RWPE1 (cell line): Measurements from ENCODE around the gene RPS6KC1.
"Not testable (repeated sequence)": the region's sequence is repeated elsewhere in the genome, so short reads cannot be mapped to it uniquely, and the experiment has no call there.

ENCODE experiments used
- CTCF ChIA-PET: fragments of 350-600 bp; sonication (Branson Sonifier 250); formaldehyde crosslinking; extraction: SDS; loops from one replicate; lab custom pipeline; 2021; lab: Yijun Ruan, JAX
- POLR2A ChIA-PET: fragments of 400-600 bp; formaldehyde crosslinking; extraction: SDS; loops from one replicate; lab custom pipeline; 2020; ENCODE audit warnings: antibody characterized with exemption; ENCODE audit not compliant: low non-redundant PET; lab: Yijun Ruan, JAX
- DNase-seq: peaks from one replicate; pipeline ENCODE4 v3.0.0; 2012; ENCODE audit warnings: low spot score
- H3K27ac ChIP-seq: fragments of 450-650 bp; 2 replicates; pipeline ENCODE4 v1.5.1; 2017
- TF ChIP-seq, protein P1 (sequence below): fragments of 450-650 bp; conservative IDR thresholded peaks from 2 replicates; pipeline ENCODE4 v1.5.1; 2017; ENCODE audit warnings: low read depth, mild to moderate bottlenecking

The RPS6KC1 gene

DNA sequence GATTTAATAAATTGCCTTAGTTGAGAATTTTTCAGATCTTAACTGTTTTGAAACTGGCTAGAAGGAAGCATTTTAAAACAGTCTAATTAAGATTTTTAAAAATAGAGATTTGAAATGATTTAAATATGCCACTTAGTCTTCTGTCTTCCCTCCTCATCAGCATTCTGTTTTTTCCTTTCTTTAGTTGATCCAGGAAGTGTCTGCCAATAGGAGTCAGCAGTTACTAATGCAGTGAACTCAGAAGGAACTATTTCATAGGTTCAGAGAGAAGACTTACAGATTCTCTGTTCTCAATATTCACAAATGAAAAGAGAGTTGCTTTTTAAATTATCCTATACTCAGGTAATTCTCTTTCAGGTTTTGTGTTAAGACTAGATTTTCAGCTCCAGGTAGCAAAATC, 84.5 kb downstream of the RPS6KC1 start:
- CTCF ChIA-PET, result interaction anchor here (0.5 kb wide), 1 partner anchor 187 kb away, joined by 3 read pairs; no protein-coding TSS in a partner anchor

DNA sequence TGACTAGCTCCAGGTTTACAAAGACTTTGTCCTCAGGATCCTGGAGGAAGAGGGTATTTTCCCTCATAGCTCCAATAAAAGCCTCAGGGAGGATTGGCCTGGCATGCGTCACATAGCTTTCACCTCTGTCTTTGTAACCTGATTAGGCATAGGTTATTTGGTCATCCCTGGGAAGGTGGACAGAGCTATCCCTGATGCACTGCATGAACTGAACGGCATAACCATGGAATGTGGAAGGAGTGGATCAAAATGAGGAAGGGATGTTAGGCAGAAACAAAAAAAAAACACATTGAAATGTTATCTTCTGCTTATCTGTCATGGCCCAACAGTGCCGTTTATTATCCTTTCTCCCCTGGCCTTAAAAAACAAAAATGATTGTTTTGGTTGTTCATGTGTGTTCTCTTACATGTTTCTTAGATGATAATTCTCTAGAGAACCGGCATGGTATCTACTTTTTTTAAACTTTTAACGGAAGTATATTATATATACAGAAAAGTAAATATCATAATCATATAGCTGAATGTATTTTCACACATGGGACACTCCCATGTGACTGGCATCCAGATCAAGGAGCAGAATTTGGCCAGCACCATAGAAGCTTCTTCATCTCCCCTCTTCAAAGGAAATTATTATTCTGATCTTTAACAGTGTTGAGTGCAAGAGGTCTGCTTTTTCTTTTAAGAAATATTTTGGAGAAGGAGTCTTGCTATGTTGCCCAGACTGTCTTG, 85.3 kb downstream of the RPS6KC1 start:
- POLR2A ChIA-PET, result no interaction called here
- CTCF ChIA-PET, result interaction anchor here (0.5 kb wide), 1 partner anchor 187 kb away, joined by 3 read pairs; no protein-coding TSS in a partner anchor
- H3K27ac ChIP-seq, result no peak overlapping the region
- TF ChIP-seq, protein P1, sequence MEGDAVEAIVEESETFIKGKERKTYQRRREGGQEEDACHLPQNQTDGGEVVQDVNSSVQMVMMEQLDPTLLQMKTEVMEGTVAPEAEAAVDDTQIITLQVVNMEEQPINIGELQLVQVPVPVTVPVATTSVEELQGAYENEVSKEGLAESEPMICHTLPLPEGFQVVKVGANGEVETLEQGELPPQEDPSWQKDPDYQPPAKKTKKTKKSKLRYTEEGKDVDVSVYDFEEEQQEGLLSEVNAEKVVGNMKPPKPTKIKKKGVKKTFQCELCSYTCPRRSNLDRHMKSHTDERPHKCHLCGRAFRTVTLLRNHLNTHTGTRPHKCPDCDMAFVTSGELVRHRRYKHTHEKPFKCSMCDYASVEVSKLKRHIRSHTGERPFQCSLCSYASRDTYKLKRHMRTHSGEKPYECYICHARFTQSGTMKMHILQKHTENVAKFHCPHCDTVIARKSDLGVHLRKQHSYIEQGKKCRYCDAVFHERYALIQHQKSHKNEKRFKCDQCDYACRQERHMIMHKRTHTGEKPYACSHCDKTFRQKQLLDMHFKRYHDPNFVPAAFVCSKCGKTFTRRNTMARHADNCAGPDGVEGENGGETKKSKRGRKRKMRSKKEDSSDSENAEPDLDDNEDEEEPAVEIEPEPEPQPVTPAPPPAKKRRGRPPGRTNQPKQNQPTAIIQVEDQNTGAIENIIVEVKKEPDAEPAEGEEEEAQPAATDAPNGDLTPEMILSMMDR, result no peak
- DNase-seq, result no peak

More for the DNA sequence above, 84.5 kb downstream of the RPS6KC1 start:
- DNase-seq, result no peak
- POLR2A ChIA-PET, result no interaction called here
- TF ChIP-seq, protein P1, result no peak
- H3K27ac ChIP-seq, result no peak overlapping the region

DNA sequence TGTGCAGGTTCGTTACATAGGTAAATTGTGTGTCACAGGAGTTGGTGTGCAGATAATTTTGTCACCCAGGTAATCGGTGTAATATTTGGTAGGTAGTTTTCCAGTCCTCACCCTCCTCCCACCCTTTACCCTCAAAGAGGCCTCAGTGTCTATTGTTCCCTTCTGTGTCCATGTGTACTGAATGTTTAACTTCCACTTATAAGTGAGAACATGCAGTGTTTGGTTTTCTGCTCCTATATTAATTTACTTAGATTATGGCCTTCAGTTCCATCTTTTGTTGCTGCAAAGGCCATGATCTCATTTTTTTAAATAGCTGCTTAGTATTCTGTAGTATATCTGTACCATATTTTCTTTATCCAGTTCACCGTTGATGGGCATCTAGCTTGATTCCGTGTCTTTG, 87.3 kb downstream of the RPS6KC1 start:
- TF ChIP-seq, protein P1, result no peak
- H3K27ac ChIP-seq, result no peak overlapping the region
- POLR2A ChIA-PET, result no interaction called here
- DNase-seq, result no peak
- CTCF ChIA-PET, result no interaction called here

DNA sequence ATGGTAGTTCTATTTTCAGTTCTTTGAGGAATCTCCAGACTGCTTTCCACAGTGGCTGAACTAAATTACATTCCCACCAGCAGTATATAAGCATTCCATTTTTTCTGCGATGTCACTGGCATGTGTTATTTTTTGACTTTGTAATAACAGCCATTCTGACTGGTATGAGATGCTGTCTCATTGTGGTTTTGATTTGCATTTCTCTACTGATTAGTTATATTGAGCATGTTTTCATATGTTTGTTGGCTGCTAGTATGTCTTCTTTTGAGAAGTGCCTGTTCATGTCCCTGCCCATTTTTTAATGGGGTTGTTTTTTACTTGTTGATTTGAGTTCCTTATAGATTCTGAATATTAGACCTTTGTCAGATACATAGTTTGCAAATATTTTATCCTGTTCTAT, 87.9 kb downstream of the RPS6KC1 start:
- CTCF ChIA-PET, result no interaction called here
- no peak overlapping the region for H3K27ac ChIP-seq
- POLR2A ChIA-PET, result no interaction called here
- DNase-seq, result no peak
- TF ChIP-seq, protein P1, result no peak

DNA sequence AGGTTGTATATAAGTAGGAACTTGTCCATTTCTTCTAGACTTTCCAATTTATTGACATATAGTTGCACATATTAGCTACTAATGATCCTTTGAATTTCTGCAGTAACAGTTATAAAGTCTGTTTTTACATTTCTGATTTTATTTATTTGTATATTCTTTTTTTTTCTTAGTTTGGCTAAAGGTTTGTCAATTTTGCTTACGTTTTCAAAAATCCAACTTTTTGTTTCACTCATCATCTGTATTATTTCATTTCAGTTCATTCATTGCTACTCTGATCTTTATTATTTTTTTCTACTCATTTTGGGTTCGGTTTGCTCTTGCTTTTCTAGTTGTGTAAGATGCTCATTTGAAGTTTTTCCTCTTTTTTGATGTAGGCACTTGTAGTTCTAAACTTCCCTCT, 97.9 kb downstream of the RPS6KC1 start:
- no peak overlapping the region for H3K27ac ChIP-seq
- TF ChIP-seq, protein P1, result no peak
- ChIA-PET CTCF (no interaction called here), POLR2A (no interaction called here)
- DNase-seq, result no peak

DNA sequence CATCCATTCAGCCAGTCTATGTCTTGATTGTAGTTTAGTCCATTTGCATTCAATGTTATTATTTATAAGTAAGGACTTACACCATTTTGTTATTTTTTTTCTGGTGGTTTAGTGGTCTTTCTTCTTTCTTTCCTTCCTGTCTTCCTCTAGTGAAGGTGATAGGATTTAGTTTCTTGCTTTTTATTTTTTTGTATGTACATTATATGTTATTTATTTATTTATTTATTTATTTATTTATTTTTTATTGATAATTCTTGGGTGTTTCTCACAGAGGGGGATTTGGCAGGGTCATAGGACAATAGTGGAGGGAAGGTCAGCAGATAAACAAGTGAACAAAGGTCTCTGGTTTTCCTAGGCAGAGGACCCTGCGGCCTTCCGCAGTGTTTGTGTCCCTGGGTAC, 99.0 kb downstream of the RPS6KC1 start:
- DNase-seq, POLR2A ChIA-PET, H3K27ac ChIP-seq, CTCF ChIA-PET: not testable (repeated sequence)

DNA sequence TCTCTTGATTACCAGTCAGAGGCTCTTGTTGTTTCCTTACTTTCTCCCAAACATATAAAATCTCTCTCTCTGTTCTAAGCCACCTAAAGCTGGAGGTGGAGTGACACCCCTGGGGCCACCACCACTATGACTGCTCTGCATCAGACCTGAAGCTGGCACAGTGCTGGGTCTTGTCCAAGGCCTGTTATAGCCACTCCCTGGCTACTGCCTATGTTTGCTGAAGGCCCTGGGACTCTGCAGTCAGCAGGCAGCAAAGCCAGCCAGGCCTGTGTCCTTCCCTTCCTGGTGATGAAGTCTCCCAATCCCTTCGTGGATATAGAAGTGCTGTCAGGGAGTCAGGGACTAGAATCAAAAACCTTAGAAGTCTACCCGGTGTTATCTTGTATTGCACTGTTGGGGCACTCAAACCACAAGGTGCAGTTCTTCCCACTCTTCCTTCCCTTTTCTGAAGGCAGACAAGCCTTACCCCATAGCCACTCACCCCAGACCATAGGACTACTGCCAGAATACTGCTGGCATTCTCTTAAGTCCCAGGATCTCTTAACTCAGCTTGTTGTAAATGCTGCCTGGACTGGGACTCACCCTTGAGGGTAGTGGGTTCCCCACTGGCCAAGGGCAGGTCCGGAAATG, 103.1 kb downstream of the RPS6KC1 start:
- POLR2A ChIA-PET, result no interaction called here
- H3K27ac ChIP-seq, result no peak overlapping the region
- no peak for DNase-seq
- CTCF ChIA-PET, result no interaction called here
- TF ChIP-seq, protein P1, result no peak
